Hepatocyte (in vitro differentiated cells): ENCODE results near the gene PDHB.

Source experiments
- EZH2phosphoT487 ChIP-seq: fragments of 200-600 bp; sonication (generic); IDR thresholded peaks from one replicate; pipeline ENCODE4 v1.6.1; 2018; ENCODE audit warnings: antibody characterized with exemption, mild to moderate bottlenecking, low read depth, moderate library complexity; ENCODE audit not compliant: unreplicated experiment, severe bottlenecking
- TF ChIP-seq, protein P1 (sequence below): fragments of 200-600 bp; sonication (generic); IDR thresholded peaks from 2 replicates; pipeline ENCODE4 v1.5.1; 2016; ENCODE audit warnings: antibody characterized with exemption, mild to moderate bottlenecking; ENCODE audit not compliant: poor library complexity

DNA sequence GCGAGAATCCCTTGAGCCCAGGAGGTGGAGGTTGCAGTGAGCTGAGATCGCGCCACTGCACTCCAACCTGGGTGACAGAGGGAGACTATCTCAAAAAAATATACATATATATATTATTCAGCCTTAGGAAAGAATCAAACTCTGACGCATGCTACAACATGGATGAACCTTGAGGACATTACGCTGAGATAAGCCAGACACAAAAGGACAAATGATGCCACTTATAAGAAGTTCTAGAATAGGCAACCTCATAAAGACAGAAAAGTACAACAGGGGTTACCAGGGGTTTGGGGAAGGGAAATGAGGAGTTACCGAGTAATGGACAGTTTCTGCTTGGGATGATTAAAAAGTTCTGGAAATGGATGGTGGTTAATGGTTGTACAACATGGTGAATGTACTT is 727 bp downstream of the PDHB start:
- TF ChIP-seq, protein P1, sequence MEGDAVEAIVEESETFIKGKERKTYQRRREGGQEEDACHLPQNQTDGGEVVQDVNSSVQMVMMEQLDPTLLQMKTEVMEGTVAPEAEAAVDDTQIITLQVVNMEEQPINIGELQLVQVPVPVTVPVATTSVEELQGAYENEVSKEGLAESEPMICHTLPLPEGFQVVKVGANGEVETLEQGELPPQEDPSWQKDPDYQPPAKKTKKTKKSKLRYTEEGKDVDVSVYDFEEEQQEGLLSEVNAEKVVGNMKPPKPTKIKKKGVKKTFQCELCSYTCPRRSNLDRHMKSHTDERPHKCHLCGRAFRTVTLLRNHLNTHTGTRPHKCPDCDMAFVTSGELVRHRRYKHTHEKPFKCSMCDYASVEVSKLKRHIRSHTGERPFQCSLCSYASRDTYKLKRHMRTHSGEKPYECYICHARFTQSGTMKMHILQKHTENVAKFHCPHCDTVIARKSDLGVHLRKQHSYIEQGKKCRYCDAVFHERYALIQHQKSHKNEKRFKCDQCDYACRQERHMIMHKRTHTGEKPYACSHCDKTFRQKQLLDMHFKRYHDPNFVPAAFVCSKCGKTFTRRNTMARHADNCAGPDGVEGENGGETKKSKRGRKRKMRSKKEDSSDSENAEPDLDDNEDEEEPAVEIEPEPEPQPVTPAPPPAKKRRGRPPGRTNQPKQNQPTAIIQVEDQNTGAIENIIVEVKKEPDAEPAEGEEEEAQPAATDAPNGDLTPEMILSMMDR = no peak
- no peak for TF ChIP-seq EZH2phosphoT487
